ENCODE results near the gene UBL4A.

UBL4A gene

GRCh38 chrX:154486396-154487207 is at the start of gene UBL4A:
Gene UBL4A (minus strand): TSS chrX:154486615. CDS start chrX:154486584, 31 bp downstream.
- DNase-seq: peak in 29 of 51 donors; percentile 3 to 69 (median 32)

DNA sequence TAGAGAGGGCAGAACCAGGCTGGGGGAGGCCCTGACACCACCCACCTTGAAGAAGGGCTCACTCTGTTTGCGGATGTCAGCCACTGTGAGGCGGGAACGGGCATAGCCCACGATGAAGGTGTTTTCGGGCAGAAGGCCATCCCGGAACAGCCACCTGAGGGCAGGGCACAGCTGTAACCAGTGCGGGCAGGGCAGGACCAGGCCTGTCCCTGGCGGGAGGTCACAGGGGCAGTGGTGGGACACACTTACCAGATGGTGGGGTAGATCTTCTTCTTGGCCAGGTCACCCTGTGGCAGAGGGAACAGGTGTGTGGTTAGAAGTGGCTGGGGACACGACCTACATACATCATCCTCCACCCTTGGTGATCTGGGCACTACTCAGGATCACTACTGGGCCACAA is 49.5 kb upstream of the UBL4A start:
- DNase-seq: no peak

DNA sequence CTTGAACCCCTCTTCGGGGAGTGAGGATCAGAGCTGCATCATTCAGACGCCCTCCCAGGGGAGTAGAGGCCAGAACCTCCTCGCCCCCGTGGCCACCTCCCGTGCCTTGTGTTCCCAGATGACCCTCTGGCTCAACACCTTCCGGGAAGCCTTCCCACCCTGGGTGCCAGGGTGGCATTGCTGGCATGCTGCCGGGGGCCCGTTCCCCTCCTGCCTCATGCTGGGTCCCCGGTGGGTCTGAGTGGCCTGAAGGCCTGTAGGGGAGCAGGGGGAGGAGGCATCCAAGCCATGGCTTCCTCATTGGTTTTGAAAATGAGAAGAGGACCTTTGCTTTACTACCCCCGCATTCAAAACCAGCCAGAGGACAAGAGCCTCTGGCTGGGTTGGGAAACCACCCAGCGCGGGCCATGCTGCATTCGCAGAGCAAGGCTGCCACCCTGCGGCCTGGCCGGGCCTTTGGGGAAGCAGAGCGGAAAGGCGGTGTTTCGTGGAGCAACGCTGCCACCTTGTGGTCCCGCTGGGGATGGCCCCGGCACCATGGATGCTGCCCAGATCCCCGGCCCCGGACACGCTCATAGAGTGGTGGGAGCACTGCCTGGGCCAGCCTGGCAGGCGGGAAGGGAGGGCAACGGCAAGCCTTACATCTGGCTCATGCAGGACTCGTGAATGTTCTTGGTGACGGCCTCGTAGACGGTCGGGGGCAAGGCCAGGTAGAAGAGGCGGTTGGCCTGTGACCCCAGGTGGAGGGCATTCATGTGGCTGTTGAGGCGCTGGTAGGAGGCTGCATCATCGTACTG is 48.3 kb upstream of the UBL4A start:
- peak in 50 of 51 donors; percentile 5 to 91 (median 74) for DNase-seq

DNA sequence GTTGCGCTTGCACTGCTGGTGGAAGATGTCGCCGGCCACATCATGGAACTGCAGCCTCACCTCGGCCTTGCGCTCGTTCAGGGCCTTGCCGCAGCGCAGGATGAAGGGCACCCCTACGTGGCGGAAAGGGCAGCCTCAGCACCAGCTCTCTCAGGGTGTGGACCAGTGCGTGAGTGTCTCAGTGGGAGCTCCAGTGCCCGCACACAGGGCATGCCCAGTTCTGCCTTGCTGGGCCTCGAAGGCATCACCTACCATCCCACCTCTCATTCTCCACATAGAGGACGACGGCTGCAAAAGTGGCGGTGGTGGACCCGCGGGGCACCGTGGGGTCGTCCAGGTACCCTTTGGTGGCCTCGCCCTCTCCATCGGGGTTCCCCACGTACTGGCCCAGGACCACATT is 46.3 kb upstream of the UBL4A start:
- no peak for DNase-seq

DNA sequence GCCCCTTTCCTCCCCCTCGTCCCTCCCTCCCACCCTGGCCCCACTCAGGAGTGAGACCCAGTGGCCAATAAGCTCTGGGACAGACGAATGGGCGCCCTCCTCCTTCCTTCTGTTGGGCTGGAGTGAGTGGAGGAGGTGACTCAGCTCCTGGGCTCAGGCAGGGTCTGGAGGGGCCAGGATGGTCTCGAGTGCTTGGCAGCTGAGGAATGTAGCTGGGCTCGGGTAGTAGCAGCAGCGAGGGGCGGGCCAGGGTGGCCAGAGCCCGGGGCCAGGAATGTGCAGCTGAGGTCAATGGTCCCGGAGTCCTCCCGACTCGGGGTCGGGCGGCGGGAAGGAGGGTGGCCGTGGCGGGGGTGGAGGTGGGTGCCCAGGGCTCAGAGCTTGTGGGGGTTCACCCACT is 45.2 kb upstream of the UBL4A start:
- peak in 2 of 51 donors; percentile 7 to 56 for DNase-seq

DNA sequence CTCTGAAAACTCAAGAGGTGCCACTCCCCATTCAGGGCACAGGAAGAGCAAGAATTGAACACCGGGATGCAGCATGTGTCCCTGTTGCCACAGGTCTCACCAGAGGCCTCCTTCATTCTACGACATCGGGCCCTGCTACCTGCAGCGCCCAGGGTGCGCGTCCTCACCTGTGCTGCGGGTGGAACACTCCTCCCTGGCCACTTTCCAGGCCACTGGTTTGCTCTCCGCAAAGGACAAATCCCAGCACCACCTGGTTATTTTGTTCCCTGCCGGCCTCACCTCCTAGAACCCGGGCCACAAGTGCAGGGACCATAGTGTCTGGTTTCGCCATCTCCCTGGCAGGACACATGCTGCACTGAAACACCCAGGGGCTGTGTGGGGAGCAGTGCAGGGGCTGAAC is 43.9 kb upstream of the UBL4A start:
- DNase-seq: no peak

DNA sequence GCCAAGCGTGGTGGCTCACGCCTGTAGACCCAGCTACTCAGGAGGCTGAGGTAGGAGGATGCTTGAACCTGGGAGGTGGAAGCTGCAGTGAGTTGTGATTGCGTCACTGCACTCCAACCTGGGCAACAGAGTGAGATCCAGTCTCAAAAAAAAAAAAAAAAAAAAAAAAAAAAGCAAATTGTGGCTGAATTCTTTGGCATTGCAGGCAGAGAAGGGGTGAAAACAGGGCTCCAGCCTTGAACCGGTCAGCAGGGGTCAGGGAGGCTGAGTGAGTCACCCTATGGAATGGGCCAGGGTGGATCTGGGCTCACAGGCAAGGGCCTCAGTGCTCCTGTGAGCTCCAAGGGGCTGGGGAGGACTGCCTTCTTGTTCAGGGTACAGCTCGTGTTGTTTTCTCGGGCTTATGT is 42.8 kb upstream of the UBL4A start:
- DNase-seq: no peak

GRCh38 chrX:154526901-154527675 is 40.7 kb upstream of the UBL4A start:
- DNase-seq: peak in 46 of 51 donors; percentile 4 to 80 (median 45)

DNA sequence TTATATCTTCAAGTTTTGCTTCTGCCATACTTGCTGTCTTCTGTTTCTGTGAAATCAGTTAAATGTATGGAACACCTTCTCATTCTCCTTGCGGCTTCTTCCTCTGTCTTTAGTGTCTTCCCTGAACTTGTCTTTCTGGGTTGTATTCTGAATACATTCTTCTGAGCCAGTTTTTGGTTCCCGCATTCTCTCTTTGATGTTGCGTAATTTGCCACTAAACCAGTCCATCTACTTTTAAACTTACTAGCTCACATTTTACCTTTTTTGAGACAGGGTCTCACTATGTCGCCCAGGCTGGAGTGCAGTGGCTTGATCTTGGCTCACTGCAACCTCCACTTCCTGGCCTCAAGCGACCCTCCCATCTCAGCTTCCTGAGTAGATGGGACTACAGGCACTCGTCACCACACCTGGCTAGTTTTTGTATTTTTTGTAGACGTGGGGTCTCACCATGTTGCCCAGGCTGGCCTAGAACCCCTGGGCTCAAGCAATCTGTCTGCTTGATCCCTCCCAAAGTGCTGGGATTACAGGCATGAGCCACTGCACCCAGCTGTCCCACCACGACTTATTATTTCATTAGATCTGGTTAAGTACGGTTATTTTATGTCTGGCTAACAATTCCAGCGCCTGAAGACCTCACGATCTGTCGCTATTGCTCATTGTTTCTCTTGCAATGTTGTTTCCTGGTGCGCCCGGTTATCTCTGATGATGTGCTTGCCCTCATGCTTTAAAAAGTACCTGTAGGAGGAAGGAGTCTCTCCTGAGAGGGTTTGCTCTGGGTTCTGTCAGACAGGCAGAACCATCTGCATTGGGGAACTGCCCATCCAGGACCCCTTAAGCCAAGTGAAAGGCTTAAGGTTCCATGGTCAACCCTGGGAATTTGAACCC is 39.4 kb upstream of the UBL4A start:
- DNase-seq: no peak

GRCh38 chrX:154519389-154519788 is 33.0 kb upstream of the UBL4A start:
- DNase-seq: no peak

- peak in 16 of 51 donors; percentile 2 to 52 (median 27) for DNase-seq
These were observed 30.8 kb upstream of the UBL4A start for GRCh38 chrX:154517101-154517781.

DNA sequence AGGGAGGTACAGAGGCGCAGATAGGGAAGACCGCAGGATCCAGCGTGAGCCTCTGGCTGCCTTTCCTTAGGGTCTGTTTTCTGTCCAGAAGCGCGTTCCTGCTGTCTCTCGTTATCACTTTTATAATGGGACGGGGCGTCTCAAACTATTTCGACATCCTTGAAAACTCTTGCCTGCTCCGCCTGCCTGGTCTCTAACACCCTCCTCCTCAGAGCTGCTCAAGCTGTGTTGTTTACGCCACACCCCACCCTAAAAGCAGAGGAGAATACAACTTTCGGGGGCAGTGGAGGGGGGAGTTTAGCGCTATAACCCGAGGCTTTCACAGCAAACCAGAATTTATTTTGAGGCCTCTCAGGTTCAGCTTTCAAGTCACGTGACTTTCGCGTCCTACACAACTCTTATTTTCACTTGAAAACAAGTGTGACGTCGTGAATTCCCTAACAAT is 30.3 kb upstream of the UBL4A start:
- DNase-seq: peak in 15 of 51 donors; percentile 7 to 59 (median 31)

GRCh38 chrX:154515966-154516655 is 29.7 kb upstream of the UBL4A start, which contains the start of gene FAM3A:
Gene FAM3A (minus strand): TSS chrX:154516232. CDS start chrX:154515772, 460 bp downstream.
- DNase-seq: peak; percentile 9 to 96 (median 86)

- DNase-seq: peak in 2 of 51 donors; percentile 26 to 43
These were observed 28.9 kb upstream of the UBL4A start for GRCh38 chrX:154515090-154515965.

GRCh38 chrX:154513716-154514115 is 27.3 kb upstream of the UBL4A start:
- no peak for DNase-seq

GRCh38 chrX:154512879-154513553 is 26.6 kb upstream of the UBL4A start:
- DNase-seq: no peak

DNA sequence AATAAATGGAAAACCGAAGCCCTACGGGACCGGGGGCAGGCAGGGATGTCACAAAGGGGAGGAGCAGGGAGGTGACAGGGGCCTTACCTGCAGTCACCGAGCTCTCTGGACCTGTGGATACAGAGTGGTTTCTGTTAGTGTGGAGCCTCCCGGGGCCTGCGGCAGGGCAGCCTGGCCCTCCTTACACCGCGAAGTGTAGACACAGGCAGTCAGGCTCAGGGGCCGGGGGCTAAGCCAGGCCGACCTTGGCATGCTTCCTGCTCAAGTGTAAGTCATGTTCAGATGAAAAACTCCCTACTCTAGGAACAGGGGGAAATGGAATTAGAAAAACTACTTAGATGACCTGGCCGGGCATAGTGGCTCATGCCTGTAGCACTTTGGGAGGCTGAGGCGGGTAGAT is 25.3 kb upstream of the UBL4A start:
- no peak for DNase-seq

GRCh38 chrX:154509455-154509854 is 23.0 kb upstream of the UBL4A start:
- DNase-seq: no peak
